ENCODE measurements around the gene VSIG10. TPM values are rescaled to one million over a fixed set of nuclear protein-coding genes. Genes with fewer than 3 reads are reported as not detected.
"Not testable (repeated sequence)": the region's sequence is repeated elsewhere in the genome, so short reads cannot be mapped to it uniquely, and the experiment has no call there.

VSIG10 gene
- total RNA-seq, 1 donor, result 1.8 TPM

DNA sequence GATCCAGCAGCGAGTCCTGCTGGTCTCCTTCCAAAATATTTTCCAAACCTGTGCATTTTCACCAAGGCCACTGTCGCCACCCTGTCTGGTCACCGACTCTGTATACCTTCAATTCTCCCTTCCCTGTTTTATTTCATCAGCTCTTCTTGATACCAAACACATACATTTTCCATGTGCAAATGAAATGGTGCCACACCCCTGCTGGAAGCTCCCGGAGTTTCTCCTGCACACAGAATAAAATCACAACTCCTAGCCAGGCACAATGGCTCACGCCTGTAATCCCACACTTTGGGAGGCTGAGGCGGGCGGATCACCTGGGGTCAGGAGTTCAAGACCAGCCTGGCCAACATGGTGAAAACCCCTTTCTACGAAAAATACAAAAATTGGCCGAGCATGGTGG lies 14.0 kb downstream of the VSIG10 start:
- no peaks in the 10 kb centered on the region for H3K27me3 ChIP-seq (ENCODE audit: insufficient read depth, low read length)
- H3K4me1 ChIP-seq (ENCODE audit: insufficient read depth, low read length), result no peaks in the 10 kb centered on the region
- H3K9me3 ChIP-seq (ENCODE audit: low read depth, low read length), result no peaks in the 10 kb centered on the region
- no peak overlapping the region for H3K4me3 ChIP-seq (ENCODE audit: low read length)

- Histone ChIP-seq H3K4me3 (ENCODE audit: low read length) (no peak overlapping the region), H3K4me1 (ENCODE audit: insufficient read depth, low read length) (no peaks in the 10 kb centered on the region), H3K27me3 (ENCODE audit: insufficient read depth, low read length) (no peaks in the 10 kb centered on the region), H3K9me3 (ENCODE audit: low read depth, low read length) (no peaks in the 10 kb centered on the region)
These were observed 21.6 kb downstream of the VSIG10 start for GRCh38 chr12:118082161-118082560.

DNA sequence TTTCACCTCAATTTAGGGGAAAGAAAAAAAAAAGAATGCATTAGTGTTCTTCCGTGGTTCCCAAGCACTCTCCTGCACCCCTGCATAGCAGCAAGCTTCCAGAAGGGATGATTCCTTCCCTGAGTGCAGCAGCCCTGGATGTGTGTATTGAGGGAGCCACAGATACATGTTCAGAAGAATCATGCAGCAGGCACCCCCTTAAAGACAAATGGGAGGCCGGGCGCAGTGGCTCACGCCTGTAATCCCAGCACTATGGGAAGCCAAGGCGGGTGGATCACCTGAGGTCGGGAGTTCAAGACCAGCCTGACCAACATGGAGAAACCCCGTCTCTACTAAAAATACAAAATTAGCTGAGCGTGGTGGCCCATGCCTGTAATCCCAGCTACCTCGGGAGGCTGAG lies 22.3 kb downstream of the VSIG10 start:
- H3K4me3 ChIP-seq (ENCODE audit: low read length); H3K27me3 ChIP-seq (ENCODE audit: insufficient read depth, low read length); H3K4me1 ChIP-seq (ENCODE audit: insufficient read depth, low read length); H3K9me3 ChIP-seq (ENCODE audit: low read depth, low read length): not testable (repeated sequence)

DNA sequence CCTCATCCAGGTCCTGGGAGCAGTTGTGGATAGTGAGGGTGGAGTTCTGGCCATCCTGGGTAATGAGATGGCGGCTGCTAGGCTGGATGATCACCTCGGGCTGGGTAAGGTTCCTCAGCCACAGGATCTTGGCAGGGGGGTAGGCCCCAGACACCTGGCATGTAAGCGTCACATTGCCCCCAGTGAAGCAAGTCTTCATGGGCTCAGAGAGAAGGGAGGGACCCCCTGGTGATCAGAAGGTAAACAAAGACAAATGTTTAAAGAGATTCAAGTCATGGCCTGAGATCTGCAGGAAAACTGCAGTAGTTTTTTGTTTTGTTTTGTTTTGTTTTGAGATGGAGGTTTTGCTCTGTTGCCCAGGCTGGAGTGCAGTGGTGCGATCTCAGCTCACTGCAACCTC lies 30.0 kb downstream of the VSIG10 start:
- no peak overlapping the region for H3K4me3 ChIP-seq (ENCODE audit: low read length)
- no peaks in the 10 kb centered on the region for H3K9me3 ChIP-seq (ENCODE audit: low read depth, low read length)
- H3K27me3 ChIP-seq (ENCODE audit: insufficient read depth, low read length), result no peaks in the 10 kb centered on the region
- no peaks in the 10 kb centered on the region for H3K4me1 ChIP-seq (ENCODE audit: insufficient read depth, low read length)

- no peaks in the 10 kb centered on the region for H3K27me3 ChIP-seq (ENCODE audit: insufficient read depth, low read length)
- H3K4me1 ChIP-seq (ENCODE audit: insufficient read depth, low read length), result peaks cover 4% of the 10 kb centered on the region
- H3K4me3 ChIP-seq (ENCODE audit: low read length), result no peak overlapping the region
- H3K9me3 ChIP-seq (ENCODE audit: low read depth, low read length), result no peaks in the 10 kb centered on the region
These were observed 33.2 kb downstream of the VSIG10 start for GRCh38 chr12:118070650-118071049.

- Histone ChIP-seq H3K4me3 (ENCODE audit: low read length) (no peak overlapping the region), H3K9me3 (ENCODE audit: low read depth, low read length) (no peaks in the 10 kb centered on the region)
These were observed 35.4 kb downstream of the VSIG10 start for GRCh38 chr12:118068445-118068844.

GRCh38 chr12:118065380-118065779 lies 38.4 kb downstream of the VSIG10 start:
- Histone ChIP-seq H3K4me1 (ENCODE audit: insufficient read depth, low read length) (peaks cover 43% of the 10 kb centered on the region), H3K27me3 (ENCODE audit: insufficient read depth, low read length) (no peaks in the 10 kb centered on the region), H3K4me3 (ENCODE audit: low read length) (no peak overlapping the region), H3K9me3 (ENCODE audit: low read depth, low read length) (no peaks in the 10 kb centered on the region)

More at GRCh38 chr12:118068445-118068844, 35.4 kb downstream of the VSIG10 start:
- H3K4me1 ChIP-seq (ENCODE audit: insufficient read depth, low read length), result peaks cover 26% of the 10 kb centered on the region
- no peaks in the 10 kb centered on the region for H3K27me3 ChIP-seq (ENCODE audit: insufficient read depth, low read length)

- H3K9me3 ChIP-seq (ENCODE audit: low read depth, low read length), result no peaks in the 10 kb centered on the region
- no peak overlapping the region for H3K4me3 ChIP-seq (ENCODE audit: low read length)
- peaks cover 51% of the 10 kb centered on the region for H3K4me1 ChIP-seq (ENCODE audit: insufficient read depth, low read length)
These were observed 39.2 kb downstream of the VSIG10 start for GRCh38 chr12:118064608-118065007.

DNA sequence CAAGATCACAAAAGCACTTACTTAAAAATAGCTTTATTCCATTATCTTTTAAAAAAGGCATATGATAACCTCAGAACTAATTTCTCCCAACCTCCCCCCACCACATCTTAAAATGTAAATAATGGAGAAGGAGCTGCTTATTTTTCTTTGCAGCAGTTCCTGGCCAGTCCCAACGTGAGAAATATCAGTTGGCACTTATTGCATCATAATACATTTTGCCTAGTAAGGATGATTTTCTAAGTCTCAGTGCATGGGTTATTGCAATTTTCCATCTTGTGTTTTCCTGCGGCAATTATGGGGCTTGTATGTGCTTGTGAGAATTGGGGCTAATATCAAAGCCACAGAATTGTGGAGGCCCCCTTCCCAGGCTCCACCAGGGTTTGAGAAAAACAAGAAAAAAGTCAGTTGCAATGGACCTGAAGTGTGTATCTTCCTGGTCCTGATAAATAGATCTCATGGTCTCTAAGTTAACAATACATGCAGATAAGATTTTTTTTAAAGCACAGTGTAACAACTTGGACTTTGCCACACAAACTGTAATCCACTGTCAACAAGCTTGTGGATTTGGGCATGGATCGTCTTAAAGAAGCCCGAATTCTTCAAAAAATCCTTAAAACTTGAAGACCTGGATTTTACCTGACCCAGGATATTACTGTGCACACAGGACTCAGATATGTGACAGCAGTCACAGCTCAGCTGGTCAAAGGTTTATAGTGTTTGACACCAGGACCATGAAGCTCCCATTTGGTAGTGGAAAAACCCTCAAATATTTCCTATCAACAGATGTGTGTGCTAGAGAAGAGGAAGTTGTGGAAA lies 40.0 kb downstream of the VSIG10 start:
- Histone ChIP-seq H3K4me3 (ENCODE audit: low read length) (no peak overlapping the region), H3K9me3 (ENCODE audit: low read depth, low read length) (no peaks in the 10 kb centered on the region), H3K27me3 (ENCODE audit: insufficient read depth, low read length) (no peaks in the 10 kb centered on the region), H3K4me1 (ENCODE audit: insufficient read depth, low read length) (peaks cover 55% of the 10 kb centered on the region)

More at GRCh38 chr12:118064608-118065007, 39.2 kb downstream of the VSIG10 start:
- no peaks in the 10 kb centered on the region for H3K27me3 ChIP-seq (ENCODE audit: insufficient read depth, low read length)

- H3K4me3 ChIP-seq (ENCODE audit: low read length), result peak overlapping the region; percentile 79
These were observed 41.7 kb downstream of the VSIG10 start for GRCh38 chr12:118061873-118062843.

DNA sequence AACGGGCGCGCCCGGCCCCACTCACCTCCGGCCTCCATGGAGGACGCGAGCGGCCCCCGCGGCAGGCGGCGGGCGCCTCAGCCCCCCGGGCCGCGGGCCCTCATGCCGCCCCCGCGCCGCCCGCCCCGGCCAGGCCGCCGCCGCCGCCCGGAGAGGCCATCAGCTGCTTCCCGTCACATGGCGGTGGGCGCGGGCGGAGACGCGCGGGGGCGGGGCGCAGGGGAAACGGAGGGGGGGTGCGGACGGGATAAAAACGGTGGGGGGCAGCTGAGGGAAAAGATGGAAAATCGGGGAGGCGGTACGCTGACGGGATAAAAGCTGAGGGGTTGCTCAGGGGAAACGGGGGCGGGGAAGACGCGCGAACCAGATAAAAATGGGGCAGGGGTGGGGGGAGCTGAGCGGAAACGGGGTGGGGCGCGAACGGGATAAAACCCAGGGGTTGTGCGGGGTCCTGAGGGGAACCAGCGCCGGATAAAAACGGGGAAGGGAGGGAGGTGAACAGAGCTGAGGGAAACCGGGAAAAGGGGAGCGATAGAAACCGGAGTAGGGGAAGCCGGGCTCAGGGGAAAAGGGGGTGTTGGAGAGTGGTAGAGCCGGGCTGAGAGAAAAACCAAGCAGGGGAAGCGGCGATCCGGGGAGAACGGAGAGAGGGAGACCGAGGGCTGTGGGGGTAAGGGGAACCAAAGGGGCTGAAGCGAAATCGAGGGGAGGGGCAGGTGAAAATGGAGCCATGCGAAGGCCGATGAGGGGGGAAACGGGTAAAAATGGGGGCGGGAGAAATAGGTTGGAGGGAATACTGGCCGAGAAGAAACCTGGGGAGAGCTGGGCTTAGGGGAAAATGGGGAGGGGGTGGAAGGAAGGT lies 42.6 kb downstream of the VSIG10 start, which contains the start of gene WSB2:
Gene WSB2 (minus strand): TSS at position 169 of the 862 bp plus-strand sequence. CDS start 131 bp downstream, at position 38.
- Histone ChIP-seq H3K4me3 (ENCODE audit: low read length) (peak within 1 kb of the TSS; percentile 79), H3K9me3 (ENCODE audit: low read depth, low read length) (no peaks in the 10 kb centered on the region), H3K4me1 (ENCODE audit: insufficient read depth, low read length) (peaks cover 55% of the 10 kb centered on the region), H3K27me3 (ENCODE audit: insufficient read depth, low read length) (no peaks in the 10 kb centered on the region)

More at GRCh38 chr12:118061873-118062843, 41.7 kb downstream of the VSIG10 start:
- Histone ChIP-seq H3K4me1 (ENCODE audit: insufficient read depth, low read length) (peaks cover 55% of the 10 kb centered on the region), H3K27me3 (ENCODE audit: insufficient read depth, low read length) (no peaks in the 10 kb centered on the region), H3K9me3 (ENCODE audit: low read depth, low read length) (no peaks in the 10 kb centered on the region)

- peak overlapping the region; percentile 79 for H3K4me3 ChIP-seq (ENCODE audit: low read length)
- no peaks in the 10 kb centered on the region for H3K27me3 ChIP-seq (ENCODE audit: insufficient read depth, low read length)
- no peaks in the 10 kb centered on the region for H3K9me3 ChIP-seq (ENCODE audit: low read depth, low read length)
- H3K4me1 ChIP-seq (ENCODE audit: insufficient read depth, low read length), result peaks cover 49% of the 10 kb centered on the region
These were observed 43.4 kb downstream of the VSIG10 start for GRCh38 chr12:118060301-118061010.

DNA sequence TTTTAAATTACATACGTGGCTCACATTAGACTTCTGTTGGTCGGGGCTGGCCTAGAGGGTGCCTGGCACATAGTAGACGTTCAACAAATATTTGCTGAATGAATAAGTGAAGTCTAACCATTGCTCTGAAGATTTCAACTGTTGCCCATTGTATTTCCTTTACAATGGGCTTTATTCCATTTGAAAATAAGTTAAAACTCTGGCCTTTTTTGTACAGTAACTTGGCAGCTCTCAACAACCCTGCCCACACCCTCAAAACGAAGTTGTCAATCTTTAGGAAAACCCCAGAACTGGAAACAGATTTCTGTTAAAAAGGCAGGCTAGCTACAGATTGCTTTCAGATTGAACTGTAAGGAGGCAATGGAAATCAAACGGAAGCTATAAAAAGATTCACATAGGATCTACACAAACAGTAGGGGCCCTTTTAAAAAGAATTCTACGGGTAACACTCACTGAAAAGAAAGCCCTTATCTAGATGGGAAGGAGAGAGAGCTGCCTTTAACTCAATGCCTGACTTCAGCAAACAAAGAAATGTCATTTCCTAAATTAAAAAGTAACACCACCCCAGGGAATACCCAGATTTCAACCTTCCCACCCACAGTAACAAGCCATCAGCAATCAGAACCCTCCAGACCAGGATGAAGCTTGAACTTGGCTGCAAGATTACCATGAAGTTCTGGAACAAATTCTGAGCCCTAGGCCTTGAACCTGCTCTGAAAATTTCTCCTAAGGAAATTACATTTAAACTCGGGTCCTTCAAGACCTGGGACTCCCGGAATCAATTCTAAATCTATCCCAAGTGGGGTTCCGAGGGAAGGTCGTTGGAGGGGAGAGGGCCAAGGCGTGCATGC lies 44.2 kb downstream of the VSIG10 start:
- peak overlapping the region; percentile 79 for H3K4me3 ChIP-seq (ENCODE audit: low read length)
- H3K27me3 ChIP-seq (ENCODE audit: insufficient read depth, low read length), result no peaks in the 10 kb centered on the region
- H3K9me3 ChIP-seq (ENCODE audit: low read depth, low read length), result no peaks in the 10 kb centered on the region
- peaks cover 40% of the 10 kb centered on the region for H3K4me1 ChIP-seq (ENCODE audit: insufficient read depth, low read length)
